IMR-90 (cell line): ENCODE results near the gene CNNM3.

Experiments used
- BHLHE40 ChIP-seq: fragments of 150-350 bp; IDR thresholded peaks from 2 replicates; pipeline ENCODE4 v1.6.1; 2016; ENCODE audit warnings: mild to moderate bottlenecking, low read depth, low read length
- NFE2L2 ChIP-seq: fragments of 150-350 bp; IDR thresholded peaks from 2 replicates; pipeline ENCODE4 v1.6.1; 2016; ENCODE audit warnings: low read depth, mild to moderate bottlenecking, low read length
- POLR2A ChIP-seq: IDR thresholded peaks from 2 replicates; pipeline ENCODE4 v1.6.1; 2012; ENCODE audit warnings: mild to moderate bottlenecking, low read depth, low read length
- SMC3 ChIP-seq: fragments of 150-350 bp; IDR thresholded peaks from 2 replicates; pipeline ENCODE4 v1.6.1; 2016; ENCODE audit warnings: low read depth, mild to moderate bottlenecking, antibody characterized with exemption, low read length, moderate library complexity
- TF ChIP-seq, protein P1 (sequence below): conservative IDR thresholded peaks from 2 replicates; pipeline ENCODE4 v1.5.1; 2012; ENCODE audit warnings: mild to moderate bottlenecking, low read depth, low read length, improper control_type of control experiment

DNA sequence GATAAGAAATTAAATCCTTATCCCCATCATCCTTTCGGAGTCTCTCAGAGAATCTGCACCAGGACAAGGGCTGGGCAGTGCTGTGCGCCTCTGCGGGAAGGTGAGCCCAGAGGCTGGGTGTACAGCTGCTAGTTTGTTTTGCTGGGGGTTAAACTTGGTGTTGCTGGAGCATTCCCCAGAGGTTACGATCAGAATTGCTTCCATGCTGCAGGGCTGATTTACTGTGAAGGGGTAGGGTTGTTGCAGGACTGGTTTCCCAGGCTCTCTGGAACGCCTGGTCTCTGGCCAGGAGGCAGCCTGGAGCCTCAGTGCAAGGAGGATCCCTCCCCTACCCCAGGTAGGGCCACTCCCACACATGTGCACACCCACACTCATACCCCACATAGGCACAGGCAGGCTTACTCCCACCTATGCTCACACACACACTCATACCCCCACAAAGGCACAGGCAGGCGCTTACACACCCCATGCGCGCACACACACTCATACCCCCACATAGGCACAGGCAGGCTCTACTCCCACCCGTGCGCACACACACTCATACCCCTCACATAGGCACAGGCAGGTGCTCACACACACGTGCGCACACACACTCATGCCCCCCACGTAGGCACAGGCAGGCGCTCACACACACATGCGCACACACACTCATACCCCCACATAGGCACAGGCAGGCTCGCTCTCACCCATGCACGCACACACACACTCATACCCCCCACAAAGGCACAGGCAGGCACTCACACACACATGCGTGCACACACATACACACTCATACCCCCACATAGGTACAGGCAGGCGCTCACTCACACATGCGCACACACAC, 44.1 kb upstream of the CNNM3 start:
- TF ChIP-seq BHLHE40: no peak
- no peak for TF ChIP-seq NFE2L2
- TF ChIP-seq, protein P1, sequence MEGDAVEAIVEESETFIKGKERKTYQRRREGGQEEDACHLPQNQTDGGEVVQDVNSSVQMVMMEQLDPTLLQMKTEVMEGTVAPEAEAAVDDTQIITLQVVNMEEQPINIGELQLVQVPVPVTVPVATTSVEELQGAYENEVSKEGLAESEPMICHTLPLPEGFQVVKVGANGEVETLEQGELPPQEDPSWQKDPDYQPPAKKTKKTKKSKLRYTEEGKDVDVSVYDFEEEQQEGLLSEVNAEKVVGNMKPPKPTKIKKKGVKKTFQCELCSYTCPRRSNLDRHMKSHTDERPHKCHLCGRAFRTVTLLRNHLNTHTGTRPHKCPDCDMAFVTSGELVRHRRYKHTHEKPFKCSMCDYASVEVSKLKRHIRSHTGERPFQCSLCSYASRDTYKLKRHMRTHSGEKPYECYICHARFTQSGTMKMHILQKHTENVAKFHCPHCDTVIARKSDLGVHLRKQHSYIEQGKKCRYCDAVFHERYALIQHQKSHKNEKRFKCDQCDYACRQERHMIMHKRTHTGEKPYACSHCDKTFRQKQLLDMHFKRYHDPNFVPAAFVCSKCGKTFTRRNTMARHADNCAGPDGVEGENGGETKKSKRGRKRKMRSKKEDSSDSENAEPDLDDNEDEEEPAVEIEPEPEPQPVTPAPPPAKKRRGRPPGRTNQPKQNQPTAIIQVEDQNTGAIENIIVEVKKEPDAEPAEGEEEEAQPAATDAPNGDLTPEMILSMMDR: no peak
- TF ChIP-seq SMC3: no peak
- TF ChIP-seq POLR2A: no peak
